LNCaP clone FGC (cell line): Measurements from ENCODE around the gene LDLRAD4.

Experiments used
- DNase-seq: peaks from one replicate; pipeline ENCODE4 v3.0.0-alpha.2; 2011; ENCODE audit warnings: low read depth
- H3K4me3 ChIP-seq: 2 replicates; pipeline ENCODE4 v1.5.1; 2011; ENCODE audit warnings: mild to moderate bottlenecking, low read depth, low read length, control low read depth
- CTCF ChIP-seq: IDR thresholded peaks from 2 replicates; pipeline ENCODE4 v1.5.1; 2012; ENCODE audit warnings: mild to moderate bottlenecking; ENCODE audit not compliant: control insufficient read depth, insufficient read depth; ENCODE audit errors: extremely low read depth

The LDLRAD4 gene

GRCh38 chr18:13430663-13431062, 212.1 kb downstream of the LDLRAD4 start:
- no peak for DNase-seq
- TF ChIP-seq CTCF, result no peak
- H3K4me3 ChIP-seq, result no peak overlapping the region

- H3K4me3 ChIP-seq, result no peak overlapping the region
- TF ChIP-seq CTCF, result no peak
- no peak for DNase-seq
These were observed 213.3 kb downstream of the LDLRAD4 start for GRCh38 chr18:13431886-13432285.

- no peak for DNase-seq
- TF ChIP-seq CTCF, result no peak
- H3K4me3 ChIP-seq, result no peak overlapping the region
These were observed 214.6 kb downstream of the LDLRAD4 start for GRCh38 chr18:13433125-13433524.

GRCh38 chr18:13433685-13434084, 215.1 kb downstream of the LDLRAD4 start:
- no peak for DNase-seq
- TF ChIP-seq CTCF, result no peak
- H3K4me3 ChIP-seq, result no peak overlapping the region

GRCh38 chr18:13434854-13435253, 216.3 kb downstream of the LDLRAD4 start:
- DNase-seq, result no peak
- no peak overlapping the region for H3K4me3 ChIP-seq
- no peak for TF ChIP-seq CTCF

- TF ChIP-seq CTCF, result no peak
- no peak for DNase-seq
- no peak overlapping the region for H3K4me3 ChIP-seq
These were observed 217.2 kb downstream of the LDLRAD4 start for GRCh38 chr18:13435586-13436333.

- no peak overlapping the region for H3K4me3 ChIP-seq
- DNase-seq, result no peak
- TF ChIP-seq CTCF, result no peak
These were observed 218.0 kb downstream of the LDLRAD4 start for GRCh38 chr18:13436576-13436975.
